ENCODE measurements around the gene CHST14.
"Not testable (repeated sequence)": the region's sequence is repeated elsewhere in the genome, so short reads cannot be mapped to it uniquely, and the experiment has no call there.

Gene CHST14

DNA sequence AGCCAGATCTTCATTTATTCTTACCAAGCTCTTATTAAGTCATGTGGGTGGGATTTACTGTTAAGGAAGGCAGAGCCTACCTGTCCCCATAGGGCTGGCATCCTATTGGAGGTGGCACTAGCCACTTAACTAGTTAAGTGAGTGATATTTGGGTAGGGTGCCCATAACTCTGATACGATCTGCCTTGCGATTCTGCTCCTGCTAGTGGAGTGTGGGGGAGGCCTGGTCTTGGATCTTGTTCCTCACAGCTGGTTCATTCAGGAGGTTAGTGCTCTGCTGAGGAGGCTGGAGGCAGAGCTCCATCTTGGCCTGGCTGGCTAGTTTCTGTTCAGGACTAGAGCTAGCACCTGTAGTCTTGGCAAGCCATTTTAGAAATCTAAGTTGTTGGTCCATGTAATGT is 20.7 kb upstream of the CHST14 start:
- H3K27ac Mint-ChIP-seq = peak overlapping the region; percentile 32

DNA sequence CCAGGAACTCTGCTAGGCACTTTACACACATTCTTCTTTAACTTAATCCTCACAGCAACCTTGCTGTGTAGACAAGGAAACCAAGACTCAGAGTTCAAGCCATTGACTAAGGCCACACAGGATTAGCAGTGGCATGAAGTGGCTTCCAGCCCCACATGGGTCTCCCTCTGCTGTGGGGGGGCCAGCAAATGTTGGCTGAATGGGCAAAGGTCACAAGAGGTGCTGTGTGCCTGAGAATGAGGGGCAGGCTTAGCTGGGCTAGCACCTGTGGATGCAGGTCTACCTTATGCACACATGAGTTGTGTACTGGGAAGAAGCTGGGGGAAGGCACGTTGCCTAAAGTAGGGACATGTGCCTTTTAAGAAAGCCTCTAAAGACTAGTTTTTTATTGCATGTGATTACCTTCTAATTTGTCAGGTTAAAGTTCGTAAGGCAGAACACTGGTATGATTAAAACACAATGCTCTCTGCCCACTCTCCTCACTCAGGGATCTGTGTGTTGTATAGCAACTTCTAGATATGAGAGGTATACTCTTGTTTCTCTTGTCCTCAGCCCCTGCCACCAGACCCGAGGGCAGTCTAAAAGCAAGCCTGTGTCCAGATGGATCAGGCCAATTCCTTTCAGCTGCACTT is 19.1 kb upstream of the CHST14 start:
- Mint-ChIP-seq H3K36me3 (ENCODE audit: low read depth) (no peaks in the 10 kb centered on the region), H3K27me3 (no peaks in the 10 kb centered on the region), H3K4me3 (no peak overlapping the region), H3K4me1 (peaks cover 73% of the 10 kb centered on the region), H3K27ac (no peak overlapping the region), H3K9me3 (no peaks in the 10 kb centered on the region)
- ATAC-seq = no peak
- no peak for DNase-seq

More for the DNA sequence above, 20.7 kb upstream of the CHST14 start:
- no peaks in the 10 kb centered on the region for H3K9me3 Mint-ChIP-seq
- H3K4me1 Mint-ChIP-seq = peaks cover 66% of the 10 kb centered on the region
- H3K4me3 Mint-ChIP-seq = no peak overlapping the region
- DNase-seq (no peak), ATAC-seq (no peak)
- H3K27me3 Mint-ChIP-seq = no peaks in the 10 kb centered on the region
- H3K36me3 Mint-ChIP-seq (ENCODE audit: low read depth) = peaks cover 2% of the 10 kb centered on the region

DNA sequence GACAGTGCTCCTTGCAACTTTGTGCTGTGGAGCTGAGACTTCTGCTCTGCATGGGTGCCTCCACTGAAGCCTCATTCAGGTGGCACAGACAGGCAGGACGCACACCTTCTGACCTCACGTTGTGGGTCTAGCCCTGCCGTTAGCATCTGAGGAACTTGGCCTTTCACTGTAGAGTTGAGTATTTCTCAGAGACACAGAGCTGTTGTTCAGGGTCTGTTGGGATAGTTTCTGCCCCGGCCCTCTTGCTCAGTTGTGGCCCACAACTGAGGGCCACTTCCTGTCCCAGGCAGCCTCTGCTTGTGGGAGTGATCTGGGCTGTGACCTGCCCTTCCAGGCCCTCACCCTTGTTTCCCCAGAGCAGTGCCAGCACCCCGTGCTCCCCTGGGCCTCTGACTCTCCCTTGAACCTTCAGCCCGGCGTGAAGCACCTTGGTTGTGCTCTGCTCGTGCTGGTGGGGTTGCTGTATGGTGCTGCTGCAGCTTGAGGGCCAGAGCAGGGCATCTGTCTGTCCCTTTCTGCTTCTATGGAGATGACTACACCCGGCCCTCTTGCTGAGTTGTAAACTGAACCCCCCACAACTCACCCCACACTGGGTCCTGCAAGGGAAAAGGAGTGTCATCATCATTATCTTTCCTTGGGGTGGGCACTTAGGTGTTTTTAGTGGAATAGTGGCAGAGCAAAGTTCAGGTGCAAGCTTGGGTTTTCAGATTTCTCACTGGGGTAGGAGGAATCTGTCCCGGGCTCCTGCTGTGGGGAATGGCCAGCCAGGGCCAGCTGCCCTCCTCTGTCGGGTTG is 18.3 kb upstream of the CHST14 start:
- Mint-ChIP-seq H3K27me3 (no peaks in the 10 kb centered on the region), H3K36me3 (ENCODE audit: low read depth) (no peaks in the 10 kb centered on the region), H3K9me3 (no peaks in the 10 kb centered on the region), H3K4me1 (peaks cover 81% of the 10 kb centered on the region), H3K27ac (peak overlapping the region; percentile 54), H3K4me3 (no peak overlapping the region)
- ATAC-seq (peak; percentile 43), DNase-seq (no peak)

DNA sequence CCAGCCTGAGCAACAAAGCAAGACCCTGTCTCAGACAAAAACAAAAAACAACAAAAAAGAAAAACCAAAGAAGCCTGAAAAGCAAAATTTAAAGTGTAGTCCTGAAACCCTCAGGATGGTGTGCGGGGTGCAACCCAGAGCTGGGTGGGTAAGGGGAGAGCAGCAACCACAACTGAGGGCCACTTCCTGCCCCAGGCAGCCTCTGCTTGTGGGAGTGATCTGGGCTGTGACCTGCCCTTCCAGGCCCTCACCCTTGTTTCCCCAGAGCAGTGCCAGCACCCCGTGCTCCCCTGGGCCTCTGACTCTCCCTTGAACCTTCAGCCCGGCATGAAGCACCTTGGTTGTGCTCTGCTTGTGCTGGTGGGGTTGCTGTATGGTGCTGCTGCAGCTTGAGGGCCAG is 16.8 kb upstream of the CHST14 start:
- ATAC-seq = peak; percentile 44
- H3K36me3 Mint-ChIP-seq (ENCODE audit: low read depth); H3K27me3 Mint-ChIP-seq; H3K9me3 Mint-ChIP-seq; DNase-seq: not testable (repeated sequence)
- Mint-ChIP-seq H3K4me3 (peak overlapping the region; percentile 53), H3K27ac (peak overlapping the region; percentile 68), H3K4me1 (peaks cover 80% of the 10 kb centered on the region)

DNA sequence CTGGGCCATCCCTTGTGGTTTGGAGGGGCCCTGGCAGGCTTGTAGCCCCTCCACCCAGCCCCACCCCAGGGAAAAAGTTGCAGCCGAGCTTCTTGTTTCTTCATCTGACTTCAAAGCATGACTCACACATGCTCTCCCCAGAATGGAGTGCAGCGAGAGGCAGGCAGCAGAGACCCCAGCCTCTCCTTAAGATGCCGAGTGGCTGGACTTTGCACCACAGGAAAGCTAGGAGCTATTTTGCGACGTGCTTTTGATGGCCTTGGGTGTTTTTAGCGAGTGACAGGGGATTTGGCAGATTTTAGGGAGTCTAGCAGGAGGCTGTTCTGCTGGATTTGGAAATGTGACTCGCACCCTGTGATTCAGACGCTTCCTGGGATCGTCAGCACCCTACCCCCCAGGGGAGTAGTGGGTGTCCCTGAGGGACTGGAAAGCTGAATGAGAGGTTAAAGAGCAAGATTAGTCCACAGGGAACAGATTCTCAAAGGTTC is 15.8 kb upstream of the CHST14 start:
- Mint-ChIP-seq H3K36me3 (ENCODE audit: low read depth) (no peaks in the 10 kb centered on the region), H3K27ac (peak overlapping the region; percentile 75), H3K4me3 (peak overlapping the region; percentile 5), H3K27me3 (no peaks in the 10 kb centered on the region), H3K9me3 (no peaks in the 10 kb centered on the region), H3K4me1 (peaks cover 73% of the 10 kb centered on the region)
- ATAC-seq (peak; percentile 32), DNase-seq (no peak)

DNA sequence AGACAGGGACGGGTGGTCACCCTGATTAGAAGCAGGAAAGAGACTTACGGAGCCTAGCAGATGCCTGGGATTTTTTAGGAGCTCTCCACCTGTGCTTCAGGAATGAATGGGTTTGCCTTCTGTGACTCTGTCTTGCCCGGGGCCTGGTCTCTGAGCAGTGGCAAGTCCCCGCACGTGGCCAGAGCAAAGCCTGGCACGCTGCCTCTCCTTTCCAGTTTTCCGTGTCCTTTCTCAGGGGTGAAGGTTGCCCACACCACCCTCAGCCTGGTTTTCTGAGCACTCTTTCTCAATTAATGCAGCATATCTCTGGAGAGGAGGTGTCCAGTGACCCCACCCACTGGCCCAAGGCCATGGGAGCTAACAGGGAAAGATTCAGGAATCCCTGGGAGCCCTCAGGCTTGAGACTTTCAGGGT is 14.5 kb upstream of the CHST14 start:
- Mint-ChIP-seq H3K4me3 (no peak overlapping the region), H3K9me3 (no peaks in the 10 kb centered on the region), H3K27ac (no peak overlapping the region), H3K36me3 (ENCODE audit: low read depth) (no peaks in the 10 kb centered on the region), H3K27me3 (no peaks in the 10 kb centered on the region), H3K4me1 (peaks cover 61% of the 10 kb centered on the region)
- DNase-seq (no peak), ATAC-seq (no peak)

DNA sequence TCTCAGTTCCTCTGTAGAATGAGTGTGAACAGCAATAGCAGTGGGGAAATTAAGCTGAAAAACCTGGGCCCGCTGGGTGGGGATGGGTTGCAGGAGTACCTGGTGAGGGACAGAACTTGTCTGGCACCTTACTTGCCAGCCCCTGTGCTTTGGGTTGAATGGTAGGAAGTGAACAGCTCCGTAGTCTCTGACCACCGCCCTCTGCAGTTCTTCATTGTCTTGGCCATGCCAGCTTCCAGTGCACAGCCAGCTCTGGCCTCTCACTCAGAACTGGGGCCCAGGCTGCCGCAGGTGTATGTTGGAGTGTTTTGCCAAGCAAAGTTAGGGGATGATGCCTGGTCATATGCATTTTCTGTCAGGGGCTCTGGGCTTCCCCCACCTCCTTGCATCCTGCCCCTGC is 14.0 kb upstream of the CHST14 start:
- no peak overlapping the region for H3K4me3 Mint-ChIP-seq
- ATAC-seq = no peak
- peaks cover 57% of the 10 kb centered on the region for H3K4me1 Mint-ChIP-seq

DNA sequence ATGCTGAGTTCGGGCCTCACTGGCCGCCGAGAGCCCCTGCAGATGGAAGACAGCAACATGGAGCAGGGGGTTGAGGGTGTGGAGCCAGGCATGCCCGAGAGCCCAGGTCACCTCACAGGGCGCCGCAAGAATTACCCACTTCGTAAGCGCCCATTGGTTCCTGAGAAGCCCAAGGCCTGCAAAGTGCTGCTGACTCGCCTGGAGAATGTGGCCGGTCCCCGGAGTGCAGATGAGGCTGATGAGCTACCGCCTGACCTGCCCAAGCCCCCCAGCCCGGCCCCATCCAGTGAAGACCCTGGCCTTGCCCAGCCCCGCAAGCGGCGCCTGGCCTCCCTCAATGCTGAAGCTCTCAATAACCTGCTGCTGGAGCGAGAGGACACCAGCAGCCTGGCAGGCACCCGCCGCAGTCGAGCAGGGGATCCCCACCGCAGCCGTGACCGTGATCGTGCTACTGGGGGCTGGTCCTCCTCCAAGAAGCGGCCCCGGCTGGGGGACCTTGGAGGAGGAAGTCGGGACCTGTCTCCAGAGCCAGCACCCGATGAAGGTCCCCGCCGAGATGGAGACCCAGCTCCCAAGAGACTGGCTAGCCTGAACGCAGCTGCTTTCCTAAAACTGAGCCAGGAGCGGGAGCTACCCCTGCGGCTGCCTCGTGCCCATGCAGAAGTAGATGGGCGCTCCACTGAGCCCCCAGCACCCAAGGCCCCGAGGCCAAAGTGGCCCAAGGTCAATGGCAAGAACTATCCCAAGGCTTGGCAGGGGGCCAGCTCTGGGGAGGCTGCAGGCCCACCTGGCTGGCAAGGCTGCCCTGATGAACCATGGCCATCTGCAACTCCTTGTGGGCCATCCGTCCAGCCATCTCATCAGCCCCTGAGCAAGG is 12.1 kb upstream of the CHST14 start:
- Mint-ChIP-seq H3K4me3 (no peak overlapping the region), H3K27ac (no peak overlapping the region), H3K27me3 (no peaks in the 10 kb centered on the region), H3K9me3 (no peaks in the 10 kb centered on the region), H3K36me3 (ENCODE audit: low read depth) (no peaks in the 10 kb centered on the region), H3K4me1 (peaks cover 37% of the 10 kb centered on the region)
- ATAC-seq (no peak), DNase-seq (no peak)

More for the DNA sequence above, 14.0 kb upstream of the CHST14 start:
- Mint-ChIP-seq H3K36me3 (ENCODE audit: low read depth) (no peaks in the 10 kb centered on the region), H3K27me3 (no peaks in the 10 kb centered on the region), H3K27ac (no peak overlapping the region), H3K9me3 (no peaks in the 10 kb centered on the region)
- no peak for DNase-seq

DNA sequence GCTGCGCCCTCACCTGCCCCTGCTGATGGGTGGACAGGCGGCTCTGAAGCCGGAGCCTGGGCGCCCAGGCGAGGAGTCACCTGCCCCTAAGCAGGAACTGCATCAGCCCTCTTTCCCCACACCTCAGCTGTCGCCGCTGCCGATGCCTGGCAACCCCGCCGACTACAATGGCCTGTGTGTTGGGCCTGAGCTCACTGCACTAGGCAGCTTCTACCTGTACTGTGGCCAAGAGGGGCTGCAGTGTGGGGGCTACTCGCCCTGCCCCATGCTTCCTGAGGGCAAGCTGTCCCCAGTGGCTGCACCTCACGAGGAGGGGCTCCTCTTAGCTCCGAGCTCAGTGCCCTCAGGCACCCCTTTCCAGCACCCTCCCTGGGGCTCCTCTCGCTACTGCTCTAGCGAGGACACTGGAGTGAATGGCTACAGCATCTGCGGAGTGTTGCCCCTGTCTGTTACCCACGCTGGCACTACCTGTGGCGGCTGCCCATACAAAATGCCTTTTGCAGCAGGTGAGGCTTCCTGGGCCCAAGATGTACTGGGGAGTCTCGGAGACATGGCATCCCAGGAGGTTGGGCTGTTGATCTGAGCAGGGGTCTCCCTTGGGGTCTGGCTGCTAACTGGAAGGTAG is 11.3 kb upstream of the CHST14 start:
- Mint-ChIP-seq H3K4me1 (peaks cover 32% of the 10 kb centered on the region), H3K36me3 (ENCODE audit: low read depth) (no peaks in the 10 kb centered on the region), H3K9me3 (no peaks in the 10 kb centered on the region), H3K27ac (no peak overlapping the region), H3K4me3 (no peak overlapping the region), H3K27me3 (no peaks in the 10 kb centered on the region)
- DNase-seq = no peak
- no peak for ATAC-seq

DNA sequence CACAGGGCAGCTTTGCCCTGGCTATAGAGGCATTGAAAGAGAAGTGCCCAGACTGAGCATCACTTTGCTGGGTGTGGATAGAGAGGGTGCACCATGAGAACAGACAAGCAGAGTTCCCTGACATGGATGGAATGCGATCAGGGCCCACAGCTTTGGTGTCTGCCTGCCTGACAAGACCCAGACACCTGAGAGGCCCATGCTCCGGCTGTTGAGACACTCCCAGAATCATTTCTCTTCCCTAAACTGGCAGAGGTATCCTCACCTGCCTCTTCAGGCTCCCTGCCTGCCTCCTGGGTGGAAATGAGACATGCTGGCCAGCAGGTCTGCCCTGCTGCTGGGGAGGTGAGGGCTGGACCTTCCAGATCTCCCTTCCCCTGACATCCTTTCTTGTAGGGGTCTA is 10.4 kb upstream of the CHST14 start:
- peaks cover 3% of the 10 kb centered on the region for H3K36me3 Mint-ChIP-seq (ENCODE audit: low read depth)

DNA sequence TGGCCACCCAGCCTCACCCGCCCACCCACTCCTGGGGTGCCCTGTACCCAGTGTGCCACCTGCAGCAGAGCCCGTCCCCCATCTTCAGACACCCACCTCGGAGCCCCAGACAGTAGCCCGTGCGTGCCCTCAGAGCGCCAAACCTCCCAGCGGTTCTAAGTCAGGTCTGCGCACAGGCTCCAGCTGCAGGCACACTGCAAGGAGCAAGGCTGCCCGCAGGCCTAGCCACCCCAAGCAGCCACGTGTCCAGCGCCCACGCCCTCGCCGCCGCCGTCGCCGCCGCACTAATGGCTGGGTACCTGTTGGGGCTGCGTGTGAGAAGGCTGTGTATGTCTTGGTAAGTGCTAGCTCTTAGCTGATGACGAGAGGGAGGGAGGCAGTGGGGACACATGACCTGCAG is 8.8 kb upstream of the CHST14 start:
- H3K9me3 Mint-ChIP-seq = no peaks in the 10 kb centered on the region
- H3K4me1 Mint-ChIP-seq = peaks cover 17% of the 10 kb centered on the region
- peaks cover 5% of the 10 kb centered on the region for H3K36me3 Mint-ChIP-seq (ENCODE audit: low read depth)
- H3K4me3 Mint-ChIP-seq = no peak overlapping the region
- H3K27ac Mint-ChIP-seq = no peak overlapping the region
- no peaks in the 10 kb centered on the region for H3K27me3 Mint-ChIP-seq
- ATAC-seq (no peak), DNase-seq (no peak)

More for the DNA sequence above, 10.4 kb upstream of the CHST14 start:
- DNase-seq (no peak), ATAC-seq (no peak)
- Mint-ChIP-seq H3K9me3 (no peaks in the 10 kb centered on the region), H3K27ac (no peak overlapping the region), H3K4me1 (peaks cover 23% of the 10 kb centered on the region), H3K27me3 (no peaks in the 10 kb centered on the region), H3K4me3 (no peak overlapping the region)

DNA sequence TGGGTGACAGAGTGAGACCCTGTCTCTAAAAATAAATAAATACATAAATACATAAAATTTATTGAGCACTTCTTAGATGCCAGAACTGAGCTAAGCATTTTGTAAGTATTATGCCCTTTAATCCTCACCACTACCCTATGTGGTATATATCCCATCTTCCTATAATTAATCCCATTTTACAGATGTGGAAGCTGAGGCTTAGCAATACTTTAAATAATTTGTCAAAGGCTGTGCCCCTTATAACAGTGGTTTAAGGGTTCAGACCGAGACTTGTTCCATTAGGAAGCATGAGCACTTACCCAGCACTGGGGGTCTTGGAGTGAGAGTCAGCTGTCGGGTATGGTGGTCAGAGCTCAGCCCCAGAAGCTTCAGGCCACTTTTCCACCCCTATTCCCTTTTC is 7.5 kb upstream of the CHST14 start:
- no peak for ATAC-seq
- H3K36me3 Mint-ChIP-seq (ENCODE audit: low read depth) = peaks cover 6% of the 10 kb centered on the region
- H3K27ac Mint-ChIP-seq = no peak overlapping the region
- no peaks in the 10 kb centered on the region for H3K27me3 Mint-ChIP-seq
- H3K4me1 Mint-ChIP-seq = peaks cover 12% of the 10 kb centered on the region
- no peak for DNase-seq
- no peaks in the 10 kb centered on the region for H3K9me3 Mint-ChIP-seq
- no peak overlapping the region for H3K4me3 Mint-ChIP-seq

DNA sequence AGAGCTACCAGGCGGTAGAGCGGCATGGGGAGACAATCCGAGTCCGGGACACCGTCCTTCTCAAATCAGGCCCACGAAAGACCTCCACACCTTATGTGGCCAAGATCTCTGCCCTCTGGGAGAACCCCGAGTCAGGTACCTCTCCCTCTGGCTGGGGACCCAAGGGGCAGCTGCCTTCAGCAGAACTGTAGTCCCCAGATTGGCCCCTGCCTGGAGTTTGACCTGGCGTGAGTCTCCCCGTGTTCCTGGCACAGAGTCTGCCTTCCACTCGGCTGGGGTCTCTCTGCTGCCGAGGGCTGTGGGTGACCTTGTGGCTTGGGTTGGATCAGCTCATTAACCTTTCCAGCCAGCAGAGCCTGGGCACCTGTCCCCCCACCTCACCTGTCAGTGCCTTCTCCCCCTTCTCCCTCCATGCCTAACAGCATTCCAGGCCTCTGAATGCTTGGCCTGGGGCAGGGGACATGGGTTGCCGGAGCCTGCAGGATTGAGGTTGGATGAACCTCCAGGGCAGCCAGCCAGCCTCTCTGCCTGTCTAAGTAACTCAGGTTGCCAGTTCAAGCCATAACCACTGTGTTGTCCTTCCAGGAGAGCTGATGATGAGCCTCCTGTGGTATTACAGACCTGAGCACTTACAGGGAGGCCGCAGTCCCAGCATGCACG is 6.8 kb upstream of the CHST14 start:
- peaks cover 6% of the 10 kb centered on the region for H3K36me3 Mint-ChIP-seq (ENCODE audit: low read depth)
- no peaks in the 10 kb centered on the region for H3K27me3 Mint-ChIP-seq
- H3K4me1 Mint-ChIP-seq = peaks cover 12% of the 10 kb centered on the region
- no peak for ATAC-seq
- no peaks in the 10 kb centered on the region for H3K9me3 Mint-ChIP-seq
- no peak overlapping the region for H3K4me3 Mint-ChIP-seq
- no peak overlapping the region for H3K27ac Mint-ChIP-seq
- no peak for DNase-seq
